Amniotic stem cell (primary cell): ENCODE data around the gene MZT2B.
"Not testable (repeated sequence)": the region's sequence is repeated elsewhere in the genome, so short reads cannot be mapped to it uniquely, and the experiment has no call there.

Source experiments
- DNase-seq: peaks from one replicate; lab custom pipeline; 2025; lab: John Stamatoyannopoulos, UW

The MZT2B gene, protein sequence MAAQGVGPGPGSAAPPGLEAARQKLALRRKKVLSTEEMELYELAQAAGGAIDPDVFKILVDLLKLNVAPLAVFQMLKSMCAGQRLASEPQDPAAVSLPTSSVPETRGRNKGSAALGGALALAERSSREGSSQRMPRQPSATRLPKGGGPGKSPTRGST

DNA sequence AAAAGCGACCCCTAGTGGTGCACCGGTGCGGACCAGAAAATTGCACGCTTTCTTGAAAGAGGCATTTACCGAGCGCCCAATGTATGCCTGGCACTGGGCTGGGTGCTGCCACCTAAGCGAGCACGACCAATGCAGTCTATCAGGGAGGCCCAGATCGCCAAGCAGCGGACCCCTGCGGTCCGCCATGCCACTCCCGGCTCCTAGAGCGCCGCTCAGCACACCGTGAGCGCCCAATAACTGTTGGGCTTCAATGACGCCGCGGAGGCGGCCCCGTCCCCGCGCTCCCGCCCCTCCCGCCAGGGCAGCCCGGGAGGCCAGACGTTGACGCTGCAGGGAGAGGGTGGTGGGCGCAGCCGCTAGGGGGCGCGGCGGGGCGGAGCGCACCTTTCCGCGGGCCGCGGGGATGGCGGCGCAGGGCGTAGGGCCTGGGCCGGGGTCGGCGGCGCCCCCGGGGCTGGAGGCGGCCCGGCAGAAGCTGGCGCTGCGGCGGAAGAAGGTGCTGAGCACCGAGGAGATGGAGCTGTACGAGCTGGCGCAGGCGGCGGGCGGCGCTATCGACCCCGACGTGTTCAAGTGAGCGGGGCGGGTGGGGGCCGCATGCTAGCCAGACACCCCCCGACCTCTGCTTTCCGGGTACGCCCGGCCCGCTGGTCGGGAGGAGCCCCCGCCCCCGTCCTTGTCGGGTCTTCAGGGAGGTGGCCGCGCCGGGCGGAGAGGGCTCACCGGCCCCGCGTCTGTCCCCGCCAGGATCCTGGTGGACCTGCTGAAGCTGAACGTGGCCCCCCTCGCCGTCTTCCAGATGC lies at the start of gene MZT2B:
Gene MZT2B, plus strand, starts transcription at position 383 of the 803 bp plus-strand sequence. Its CDS starts 21 bp downstream, at position 404.
- DNase-seq, result peak; percentile 29

DNA sequence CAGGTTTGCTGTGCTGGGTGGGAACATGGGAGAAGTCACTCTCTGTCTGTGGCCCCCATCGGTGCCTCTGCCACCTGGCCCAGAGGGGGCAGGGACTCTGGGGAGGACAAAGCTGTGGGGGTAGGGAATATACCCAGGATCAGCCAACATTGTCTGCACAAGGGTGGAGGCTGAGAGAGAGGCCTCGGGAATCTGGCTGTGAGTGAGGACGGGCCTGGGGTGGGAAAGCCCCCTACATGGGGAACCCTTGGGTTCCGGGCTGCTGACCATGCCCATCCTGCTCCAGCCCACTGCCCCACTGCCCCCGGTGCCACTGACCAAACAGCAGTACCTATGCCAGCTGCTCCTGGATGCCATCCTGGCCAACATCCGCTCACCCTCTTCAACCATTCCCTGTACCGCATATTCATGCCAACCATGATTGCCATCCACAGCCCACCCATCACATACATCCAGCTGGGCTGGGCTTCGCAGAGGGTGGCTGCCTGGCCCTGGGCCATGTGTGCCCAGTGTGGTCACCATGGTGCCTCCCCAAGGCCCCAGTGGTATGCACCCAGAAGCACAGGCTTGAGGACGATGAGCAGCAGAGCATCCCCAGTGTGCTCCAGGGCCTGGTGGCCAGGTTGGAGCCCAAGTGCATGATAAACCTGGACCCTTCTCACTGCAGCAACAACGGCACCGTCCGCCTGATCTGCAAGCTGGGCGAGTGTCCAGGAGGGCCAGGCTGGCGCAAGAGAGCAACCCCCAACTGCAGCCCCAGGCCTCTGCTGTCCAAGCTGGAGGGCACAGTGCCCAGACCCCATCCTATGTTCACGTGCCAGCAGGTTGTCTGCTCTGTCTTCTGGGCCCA lies 46.1 kb upstream of the MZT2B start:
- DNase-seq, result no peak

DNA sequence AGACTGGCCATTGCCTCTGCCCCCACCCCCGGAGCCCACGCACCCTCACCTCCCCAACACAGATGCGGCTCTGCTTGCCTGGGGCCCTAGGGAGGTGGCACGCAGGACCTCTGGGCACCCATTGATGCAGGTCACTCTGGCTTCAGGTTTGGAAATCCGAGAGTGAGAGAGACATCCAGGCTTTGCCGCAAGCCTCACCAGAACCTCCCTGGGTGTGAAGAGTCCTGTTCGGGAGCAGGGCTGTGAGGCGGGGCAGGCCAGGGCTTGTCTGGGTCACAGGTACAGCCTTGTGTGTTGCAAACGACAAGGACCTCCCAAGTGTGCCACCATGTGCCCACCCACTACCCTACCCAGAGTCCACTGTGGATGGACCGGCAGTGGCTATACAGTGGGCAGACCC lies 45.5 kb upstream of the MZT2B start:
- not testable (repeated sequence) for DNase-seq

DNA sequence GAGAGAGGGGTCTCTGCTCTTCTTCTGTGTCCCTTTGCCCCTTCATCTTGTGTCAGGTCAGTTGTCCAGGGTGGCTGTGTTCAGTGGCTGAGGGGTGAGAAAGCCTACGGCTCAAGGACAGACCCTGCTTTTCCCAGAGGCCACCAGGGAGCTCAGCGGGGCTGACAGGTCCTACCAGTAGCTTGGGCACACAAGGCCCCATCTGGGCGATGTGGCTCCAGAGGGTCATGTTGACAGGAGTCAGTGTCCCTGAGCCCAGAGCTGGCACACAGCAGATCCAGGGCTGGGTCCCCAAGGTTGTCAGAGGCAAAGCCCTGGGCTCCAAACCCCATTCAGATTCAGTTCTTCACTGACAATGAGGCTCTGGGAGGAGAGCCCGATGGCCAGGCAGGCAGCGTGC lies 44.9 kb upstream of the MZT2B start:
- not testable (repeated sequence) for DNase-seq

DNA sequence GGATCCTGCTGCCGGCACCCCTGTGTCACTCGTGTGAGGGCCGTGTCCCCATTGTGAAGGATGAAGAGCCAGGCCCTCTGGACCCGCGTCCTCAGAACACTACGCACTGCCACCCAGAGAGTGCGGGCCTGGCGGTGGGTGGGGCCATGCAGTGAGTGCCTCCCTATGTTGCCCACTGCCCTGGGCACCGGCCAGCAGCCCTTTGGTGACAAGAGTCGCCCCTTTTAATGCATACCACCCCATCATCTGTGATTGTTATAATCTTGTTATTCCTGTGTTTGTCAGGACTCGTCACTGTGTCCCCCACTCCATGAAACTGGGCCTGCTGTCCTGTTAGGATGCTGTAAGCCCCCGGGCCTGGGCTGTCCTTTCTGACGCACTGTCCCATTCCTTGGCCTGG lies 43.7 kb upstream of the MZT2B start:
- not testable (repeated sequence) for DNase-seq

DNA sequence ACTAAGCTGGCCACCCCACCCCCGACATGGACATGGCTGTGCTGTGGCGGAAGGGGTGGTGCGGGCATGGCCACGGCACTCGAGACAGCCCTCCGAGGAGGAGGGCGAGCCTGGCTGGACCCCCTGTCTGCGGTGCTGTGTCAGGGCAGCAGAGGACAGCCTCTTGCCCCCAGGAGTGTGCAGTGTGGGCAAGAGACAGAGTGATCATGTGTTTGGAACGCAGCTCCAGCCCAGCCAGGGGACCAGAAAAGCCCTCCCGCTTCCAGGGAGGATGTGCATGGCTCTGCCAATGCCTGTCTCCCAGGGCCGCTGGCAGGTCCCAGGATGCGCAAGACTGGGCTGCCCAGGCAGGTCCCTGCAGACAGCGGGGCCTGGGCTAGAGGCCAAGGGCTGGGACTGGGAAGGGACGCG lies 43.2 kb upstream of the MZT2B start:
- not testable (repeated sequence) for DNase-seq

DNA sequence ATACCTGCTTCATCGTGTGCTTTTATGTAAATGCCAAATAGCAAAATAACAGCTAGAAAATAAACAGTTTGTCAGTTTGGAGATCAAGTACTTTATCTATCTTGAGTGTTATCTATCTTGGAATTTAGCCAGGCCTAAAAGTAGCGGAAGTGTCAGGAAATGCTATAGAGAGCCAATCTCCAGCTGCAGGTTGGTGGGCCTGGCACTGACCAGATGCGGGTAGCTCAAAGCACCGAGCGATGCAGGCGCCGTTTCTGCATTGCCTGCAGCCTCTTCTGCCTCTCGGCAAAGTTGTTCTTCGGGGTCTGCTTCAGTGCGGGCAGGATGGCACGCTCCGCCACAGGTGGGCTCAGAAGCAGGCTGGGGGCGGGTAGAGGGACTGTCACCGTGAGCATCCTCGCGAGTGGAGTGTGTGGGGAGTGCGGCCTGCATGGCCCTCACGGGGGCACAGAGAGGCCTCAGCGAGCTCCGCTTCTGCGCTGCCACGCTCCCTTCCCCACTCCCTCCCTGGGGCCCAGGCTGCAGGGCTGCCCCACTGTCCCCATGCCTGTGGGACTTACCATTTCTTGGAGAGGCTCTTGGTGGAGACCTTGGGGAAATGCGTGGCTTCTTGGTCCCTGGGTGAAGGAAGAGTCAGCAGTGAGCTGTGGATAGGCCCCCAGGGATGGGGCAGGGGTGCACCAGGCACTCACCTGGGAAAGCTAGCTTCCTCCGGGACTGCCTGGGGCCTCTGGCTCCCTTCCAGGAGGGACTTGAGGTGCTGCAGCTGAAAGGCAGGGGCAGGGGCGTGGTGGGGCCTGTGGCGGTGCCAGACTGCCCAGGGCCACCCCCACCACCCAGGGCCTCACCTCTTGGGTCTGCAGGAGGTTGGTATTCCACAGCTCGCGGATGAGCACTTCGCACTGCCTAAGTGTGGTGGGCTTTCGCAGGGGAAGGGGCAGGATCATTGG lies 42.5 kb upstream of the MZT2B start:
- DNase-seq, result not testable (repeated sequence)

DNA sequence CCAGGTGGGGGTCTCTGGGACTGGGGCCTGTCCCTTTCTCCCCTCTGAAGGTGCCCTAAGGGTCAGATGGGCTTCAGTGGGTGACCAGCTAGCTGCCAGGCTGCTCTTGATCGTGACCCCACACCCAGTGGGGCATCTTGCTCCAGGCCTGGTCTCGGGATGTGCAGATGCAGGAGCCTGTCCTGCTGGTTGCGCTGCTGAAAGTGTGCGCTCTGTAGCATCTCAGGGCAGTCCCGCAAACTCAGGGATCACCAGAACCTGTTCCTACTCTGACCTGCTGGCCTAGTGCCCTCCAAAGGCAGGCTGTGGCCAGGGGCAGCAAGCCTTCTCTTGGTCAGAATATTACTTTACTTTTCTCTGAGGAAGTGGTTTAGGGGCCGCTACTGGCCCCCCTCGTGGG lies 41.5 kb upstream of the MZT2B start:
- not testable (repeated sequence) for DNase-seq

DNA sequence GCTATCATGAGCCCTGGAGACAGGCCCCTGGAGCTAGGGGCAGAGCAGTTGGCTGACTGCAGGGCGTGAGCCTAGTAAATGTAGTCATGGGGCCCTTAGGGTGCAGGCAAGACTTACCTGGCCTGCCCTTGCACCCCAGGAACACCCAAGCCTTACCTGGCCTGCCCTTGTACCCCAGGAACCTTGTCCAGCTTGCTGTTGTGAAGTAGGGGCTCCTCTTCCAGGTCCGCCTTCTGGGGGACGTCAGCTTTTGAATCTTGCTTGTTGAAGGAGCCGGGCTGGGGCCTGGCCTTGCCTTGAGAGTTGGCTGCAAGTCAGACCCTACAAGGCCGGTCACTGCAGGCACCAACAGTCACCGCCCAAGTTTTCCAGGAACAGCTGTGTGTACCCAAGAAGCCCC lies 41.1 kb upstream of the MZT2B start:
- not testable (repeated sequence) for DNase-seq

DNA sequence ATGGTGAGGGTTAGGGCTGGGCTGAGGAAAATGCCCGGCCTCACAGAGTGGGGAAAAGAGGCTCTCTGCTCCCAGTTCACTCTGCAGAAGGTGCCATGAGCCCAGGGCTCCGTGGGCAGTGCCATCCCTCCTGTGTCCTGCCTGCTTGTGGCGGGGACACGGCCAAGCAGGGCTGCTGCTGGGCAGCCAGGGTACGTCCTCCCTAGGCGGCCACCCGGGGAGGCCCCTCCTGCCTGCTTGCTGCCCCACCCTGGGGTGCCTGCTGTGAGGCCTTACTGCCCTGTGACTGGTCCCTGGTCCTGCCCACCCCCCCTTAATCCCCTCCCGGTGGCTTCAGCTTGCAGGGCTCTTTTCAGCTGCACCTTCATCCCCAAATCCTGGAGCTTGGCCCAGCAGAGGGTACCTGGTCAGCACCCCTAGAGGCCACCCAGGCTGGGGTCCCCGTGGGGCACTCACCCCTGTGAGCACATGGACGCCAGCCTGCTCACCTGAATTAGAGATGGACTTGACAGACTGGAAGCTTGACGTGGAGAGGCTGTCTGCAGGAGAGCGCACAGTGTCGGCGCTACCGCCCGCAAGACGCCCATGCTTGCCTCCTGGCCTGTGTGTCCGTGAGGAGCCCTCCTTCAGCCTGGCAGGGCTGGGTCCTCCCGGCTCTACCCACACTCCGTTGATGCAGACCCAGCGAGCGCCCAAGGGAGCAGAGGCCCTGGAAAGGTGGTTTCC lies 40.3 kb upstream of the MZT2B start:
- not testable (repeated sequence) for DNase-seq

DNA sequence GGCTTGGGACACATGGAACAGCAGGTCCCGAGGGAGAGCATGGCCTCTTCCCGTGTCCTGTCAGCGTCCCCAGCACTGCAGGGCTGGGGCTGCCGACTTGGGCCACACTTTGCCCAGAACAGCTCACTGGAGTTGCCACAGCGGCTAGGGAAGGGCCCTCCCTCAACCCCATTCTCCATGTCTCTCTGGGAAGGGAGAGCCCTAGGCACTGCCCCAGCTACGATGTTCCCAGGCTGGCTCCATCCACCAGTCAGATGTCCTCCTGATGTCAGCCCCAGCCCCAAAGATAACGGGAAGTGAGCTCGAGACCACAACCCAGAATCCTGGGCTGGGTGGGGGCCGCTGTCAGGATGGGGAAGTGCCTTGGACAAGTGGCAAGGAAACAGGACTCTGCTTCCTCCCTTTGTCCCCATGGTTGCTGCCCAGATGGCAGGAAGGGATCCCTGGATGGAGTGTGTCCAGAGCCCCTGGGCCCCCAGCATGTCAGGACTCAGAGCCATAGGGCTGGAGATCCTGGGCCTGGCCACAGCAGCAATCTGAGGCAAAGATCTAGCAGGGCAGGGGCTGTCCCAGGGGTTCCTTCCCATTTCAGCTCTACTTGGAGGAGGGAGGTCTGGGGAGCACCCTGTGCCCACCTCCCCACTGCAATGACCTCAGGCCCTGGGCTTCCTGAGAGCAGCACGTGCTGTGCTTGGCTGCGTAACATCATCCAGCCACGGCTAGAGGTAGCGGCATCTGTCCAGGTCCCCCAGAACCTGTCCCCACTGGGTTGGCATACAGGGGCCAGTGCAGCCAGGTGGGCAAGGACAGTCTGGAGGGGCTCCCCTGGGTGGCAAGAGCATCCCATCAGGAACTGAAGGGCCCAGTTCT lies 39.4 kb upstream of the MZT2B start:
- DNase-seq, result not testable (repeated sequence)

DNA sequence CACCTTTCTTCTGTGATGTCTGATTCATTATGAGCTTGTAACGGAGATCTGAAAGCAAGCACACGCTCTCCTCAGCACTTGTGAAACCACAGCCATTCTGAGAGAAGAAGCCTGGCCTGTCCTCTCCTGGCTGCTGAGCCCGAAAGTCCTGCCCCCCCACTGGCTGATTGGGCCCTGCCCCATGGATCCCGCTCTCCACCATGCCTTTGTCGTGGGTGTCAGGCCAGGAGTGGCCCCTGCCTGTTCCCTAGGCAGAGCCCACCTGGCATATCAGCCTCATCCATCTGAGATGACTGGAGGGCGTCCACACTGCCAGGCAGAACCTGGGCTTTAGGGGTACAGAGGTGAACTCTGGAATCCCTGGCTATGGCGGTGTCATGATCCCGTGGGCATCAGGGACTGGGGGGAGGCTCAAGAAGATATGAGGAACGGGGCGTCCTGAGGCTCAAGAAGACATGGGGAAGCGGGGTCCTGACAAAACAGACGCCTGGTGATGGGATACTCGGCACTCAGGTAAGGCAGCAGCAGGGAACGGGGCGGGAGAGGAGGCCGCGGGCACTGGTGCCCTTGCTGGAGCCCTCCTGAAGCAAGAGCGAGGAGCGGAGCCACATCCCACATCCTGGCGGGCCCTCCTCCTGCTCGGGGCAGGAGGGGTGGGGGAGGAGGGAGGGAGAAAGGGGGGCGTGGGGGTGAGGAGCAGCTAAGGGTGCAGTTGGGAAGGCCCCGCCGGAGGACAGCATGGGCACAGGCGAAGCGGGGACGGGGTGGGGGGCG lies 38.6 kb upstream of the MZT2B start:
- not testable (repeated sequence) for DNase-seq

DNA sequence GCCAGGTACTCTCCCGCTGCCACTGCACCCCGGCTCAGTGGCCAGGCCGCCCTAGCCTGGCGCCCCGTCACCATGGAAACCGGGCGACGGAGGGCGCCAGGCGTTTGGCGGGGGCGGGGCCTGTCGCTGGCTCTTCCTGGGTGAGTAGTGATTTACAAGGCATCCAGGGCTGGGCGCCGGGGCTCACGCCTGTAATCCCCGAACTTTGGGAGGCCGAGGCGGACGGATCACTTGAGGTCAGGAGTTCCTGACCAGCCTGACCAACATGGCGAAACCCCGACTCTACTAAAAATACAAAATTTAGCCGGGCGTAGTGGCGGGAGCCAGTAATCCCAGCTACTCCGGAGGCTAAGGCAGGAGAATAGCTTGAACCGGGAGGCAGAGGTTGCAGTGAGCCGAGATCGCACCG lies 37.1 kb upstream of the MZT2B start, which contains the start of gene CCDC74B:
Gene CCDC74B, minus strand, starts transcription at position 107 of the 409 bp plus-strand sequence. CDS start 116 bp downstream, outside the sequence.
- DNase-seq, result not testable (repeated sequence)

DNA sequence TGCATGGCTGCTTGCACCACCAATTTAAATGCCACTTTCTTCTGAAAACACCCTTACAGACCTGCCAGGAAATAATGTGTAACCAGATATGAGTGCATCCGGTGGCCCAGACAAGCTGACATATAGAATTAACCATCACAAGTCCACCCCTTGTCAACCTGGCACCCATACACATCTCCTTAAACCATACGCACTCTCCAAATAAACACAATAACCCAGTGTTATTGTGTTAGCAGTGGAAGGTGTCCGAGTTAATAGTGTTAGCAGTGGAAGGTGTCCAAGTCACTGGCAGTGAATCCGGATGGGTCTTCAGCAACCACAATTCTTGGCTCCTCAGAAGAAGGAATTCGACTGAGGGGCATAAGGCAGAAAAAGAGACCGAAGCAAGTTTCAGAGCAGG lies 33.5 kb upstream of the MZT2B start:
- DNase-seq, result not testable (repeated sequence)

DNA sequence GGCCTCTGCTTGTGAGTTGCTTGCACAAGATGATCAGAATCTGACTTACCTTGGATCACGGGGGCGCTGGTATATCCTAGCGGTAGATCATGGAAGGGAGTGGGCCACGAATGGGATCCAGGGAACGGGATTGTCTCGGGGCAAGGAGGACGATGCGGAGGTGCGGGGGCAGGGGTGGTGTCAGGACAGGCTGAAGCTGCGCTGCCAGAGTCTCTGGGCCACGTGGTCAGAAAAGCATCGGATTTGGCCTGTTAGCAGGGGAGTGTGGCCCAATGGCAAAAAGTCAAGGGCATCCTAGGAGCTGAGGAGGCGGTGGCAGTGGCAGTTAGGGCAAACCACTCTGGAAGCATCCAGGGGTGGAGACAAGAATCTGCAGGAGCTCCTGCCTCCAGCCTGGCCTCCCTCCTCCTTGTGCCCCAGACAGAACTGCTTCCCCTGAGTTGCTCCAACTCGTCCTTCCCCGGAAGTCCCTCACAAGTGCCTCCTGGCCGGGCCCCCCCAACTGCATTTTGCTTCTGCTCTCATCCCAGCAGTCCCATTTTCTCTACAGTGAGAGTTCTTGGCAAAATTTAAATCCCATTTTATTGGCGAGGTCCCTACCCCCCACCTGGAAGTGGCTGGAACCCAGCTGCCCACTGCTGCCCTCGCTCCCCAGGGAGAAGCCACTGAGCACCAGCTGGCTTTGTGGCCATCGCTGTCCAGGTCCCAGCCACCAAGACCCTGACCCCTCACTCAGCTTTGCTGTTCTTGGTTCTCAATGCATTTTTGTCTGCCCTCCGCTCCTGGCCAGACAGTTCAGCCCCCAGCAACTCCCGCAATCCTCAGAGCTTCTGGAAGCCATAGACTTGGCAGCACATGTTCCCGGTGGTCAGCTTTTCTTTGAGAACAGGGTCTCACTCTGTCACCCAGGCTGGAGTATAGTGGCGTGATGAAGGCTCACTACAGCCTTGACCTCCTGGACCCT lies 31.6 kb upstream of the MZT2B start:
- no peak for DNase-seq

DNA sequence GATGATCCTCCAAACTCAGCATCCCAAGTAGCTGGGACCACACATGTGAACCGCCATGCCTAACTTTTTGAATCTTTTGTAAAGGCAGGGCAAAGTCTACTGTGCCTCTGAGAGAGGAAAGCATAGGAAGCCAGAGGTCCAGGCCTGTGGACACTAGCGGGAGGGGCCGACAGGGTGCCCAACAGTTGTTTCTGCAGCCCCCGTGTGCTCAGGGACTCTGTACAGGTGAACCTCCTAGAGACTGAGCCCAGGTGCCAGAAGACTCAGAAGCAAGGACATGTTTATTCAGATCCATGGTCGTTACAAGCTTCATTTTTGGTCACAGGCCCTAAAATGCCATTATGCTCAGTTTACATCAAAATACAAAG lies 30.9 kb upstream of the MZT2B start:
- not testable (repeated sequence) for DNase-seq

DNA sequence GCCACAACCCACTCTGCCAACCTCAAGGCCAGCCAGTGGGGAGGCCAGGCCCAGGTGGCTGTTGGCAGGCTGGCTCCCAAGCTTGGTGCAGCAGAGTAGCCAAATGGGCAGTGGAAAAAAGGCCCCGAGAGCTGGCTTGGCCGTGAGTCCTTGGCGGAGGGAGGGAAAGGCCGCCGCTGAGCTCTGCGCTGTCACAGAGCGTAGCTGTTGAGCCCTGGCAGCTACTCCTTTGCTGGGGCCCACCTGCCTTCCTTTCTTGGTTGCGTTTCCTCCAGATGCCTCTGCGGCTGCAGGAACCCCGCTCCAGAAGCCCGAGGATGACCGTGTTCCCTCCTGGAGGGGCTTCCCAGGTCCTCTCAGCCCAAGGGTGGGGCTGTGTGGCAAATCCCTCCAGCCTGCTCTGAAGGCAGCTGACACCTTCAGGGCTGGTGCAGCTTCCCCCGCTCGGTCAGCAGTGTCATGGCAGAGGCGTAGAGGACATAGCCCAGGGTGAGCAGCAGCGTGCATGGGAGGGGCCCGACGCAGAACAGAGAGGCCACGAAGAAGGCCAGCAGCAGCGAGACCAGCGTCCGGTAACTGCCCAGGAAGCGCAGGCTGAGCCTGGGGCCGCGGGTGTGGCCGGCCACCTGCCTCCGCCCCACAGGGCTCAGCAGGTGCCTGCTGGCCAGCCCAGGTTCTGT lies 29.8 kb upstream of the MZT2B start:
- not testable (repeated sequence) for DNase-seq
